ENCODE results near the gene NHS. TPM values are rescaled to one million over a fixed set of nuclear protein-coding genes. Genes with fewer than 3 reads are reported as not detected.
"Not testable (repeated sequence)": the region's sequence is repeated elsewhere in the genome, so short reads cannot be mapped to it uniquely, and the experiment has no call there.

Gene NHS
- total RNA-seq, 1 donor from 2014 or later: 1.2 TPM

DNA sequence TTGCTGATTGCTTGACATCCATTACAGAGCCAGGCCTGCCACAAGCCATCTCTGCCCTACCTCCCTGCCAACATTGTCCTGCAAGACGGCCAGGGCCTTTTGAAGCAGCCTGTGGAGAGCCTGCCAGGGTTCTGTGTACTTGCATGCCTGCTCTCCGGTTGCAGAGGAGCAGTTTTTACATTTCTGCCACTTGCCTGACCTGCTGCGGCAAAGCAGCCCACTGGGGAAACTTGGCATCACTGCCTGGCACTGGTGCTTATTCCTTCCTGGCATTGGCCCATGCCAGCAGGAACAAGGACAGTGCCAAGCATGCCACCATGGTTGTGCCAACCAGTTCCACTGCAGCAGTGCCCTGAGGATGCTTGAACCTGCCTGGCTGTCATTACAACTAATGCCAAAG, 167.1 kb downstream of the NHS start:
- no peak for DNase-seq (ENCODE audit: extremely low read depth, low read depth, low spot score)

DNA sequence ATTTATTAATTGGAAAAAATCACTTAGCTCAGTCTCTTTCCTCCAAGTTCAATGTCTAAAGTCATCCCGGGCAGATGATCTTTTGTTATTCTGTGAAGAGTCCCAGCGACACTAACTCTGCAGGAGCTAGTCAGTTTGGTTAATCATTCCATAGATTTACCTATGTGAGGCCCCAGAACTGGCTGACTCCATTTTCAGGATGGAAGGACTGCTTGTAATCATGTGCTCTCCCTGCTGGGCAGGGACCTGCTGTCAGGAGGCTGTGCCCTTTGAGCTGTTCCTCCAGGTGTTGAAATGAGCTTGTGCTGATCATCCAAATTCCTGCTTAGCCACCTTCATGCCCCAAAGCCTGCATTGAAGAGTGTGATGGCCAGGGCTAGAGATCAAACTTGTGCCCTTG, 169.8 kb downstream of the NHS start:
- DNase-seq (ENCODE audit: extremely low read depth, low read depth, low spot score): no peak

- no peak for DNase-seq (ENCODE audit: extremely low read depth, low read depth, low spot score)
Measured at GRCh38 chrX:17546356-17546755, 171.4 kb downstream of the NHS start.

DNA sequence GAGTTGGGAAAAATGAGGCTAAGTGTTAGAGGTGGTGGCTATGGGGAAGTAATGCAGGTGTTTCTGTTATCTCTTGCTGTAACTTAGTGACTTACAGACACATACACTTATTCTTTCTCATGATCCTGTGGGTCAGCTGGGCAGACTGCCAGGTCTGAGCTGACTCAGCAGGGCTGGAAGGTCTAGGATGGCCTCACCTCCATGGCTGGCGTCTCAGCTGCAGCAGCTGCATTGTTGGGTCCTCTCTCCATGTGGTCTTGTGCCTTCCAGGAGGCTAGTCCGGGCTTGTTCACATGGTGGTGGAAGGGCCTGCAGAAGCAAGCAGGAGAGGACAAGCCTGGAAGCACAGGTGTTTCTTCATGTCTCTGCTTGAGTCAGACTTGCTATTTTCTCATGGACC, 172.7 kb downstream of the NHS start:
- DNase-seq (ENCODE audit: extremely low read depth, low read depth, low spot score): peak; percentile 64

DNA sequence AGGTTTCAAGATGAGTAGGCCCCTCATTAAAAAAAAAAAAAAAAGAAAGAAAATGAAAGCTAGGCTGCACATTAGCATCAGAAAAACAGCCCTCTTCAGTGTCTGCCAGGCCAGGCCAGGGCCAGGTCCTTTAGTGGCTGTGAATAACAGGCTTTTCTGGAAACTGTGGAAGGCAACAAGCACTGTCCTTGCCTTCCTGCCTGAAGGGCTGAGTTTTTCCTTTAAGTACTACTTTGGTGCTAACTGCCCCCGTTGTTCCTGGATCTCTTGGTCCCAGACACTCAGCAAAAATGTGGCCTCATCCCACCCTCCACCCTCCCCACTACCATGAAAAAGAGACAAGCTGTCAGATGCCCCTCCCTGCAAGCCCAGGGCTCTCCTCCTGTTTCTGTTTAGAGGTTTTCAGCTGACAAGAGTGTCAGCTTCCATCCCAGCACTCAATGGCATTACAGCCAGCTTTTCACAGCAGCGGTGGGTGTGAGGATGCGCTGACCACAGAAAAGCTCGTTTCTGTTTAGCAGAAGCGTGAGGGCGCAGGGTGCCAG, 174.2 kb downstream of the NHS start:
- DNase-seq (ENCODE audit: extremely low read depth, low read depth, low spot score): no peak

- DNase-seq (ENCODE audit: extremely low read depth, low read depth, low spot score): no peak
Measured at GRCh38 chrX:17550011-17550410, 175.0 kb downstream of the NHS start.

- no peak for DNase-seq (ENCODE audit: extremely low read depth, low read depth, low spot score)
Measured at GRCh38 chrX:17552044-17552650, 177.1 kb downstream of the NHS start.

DNA sequence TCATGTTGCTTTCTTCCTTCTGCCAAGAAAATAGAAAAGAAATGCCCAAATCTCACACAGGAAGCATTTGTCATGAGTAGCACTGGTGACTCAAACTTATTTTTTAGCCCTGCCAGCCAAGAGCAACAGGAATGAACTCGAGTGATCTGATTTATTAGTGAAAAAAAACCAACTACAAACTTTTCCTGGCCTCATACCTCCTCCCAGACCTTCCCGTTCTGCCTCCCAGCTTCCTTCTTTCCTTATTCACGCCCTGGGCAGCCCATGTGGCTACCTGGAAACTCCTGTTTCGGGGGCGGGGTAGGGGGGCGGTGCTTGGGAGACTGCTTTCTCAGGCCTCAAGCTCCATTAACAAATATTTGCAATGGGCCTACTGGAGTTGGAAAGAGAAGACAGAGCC, 178.5 kb downstream of the NHS start:
- DNase-seq (ENCODE audit: extremely low read depth, low read depth, low spot score): no peak

GRCh38 chrX:17553961-17554482, 179.0 kb downstream of the NHS start:
- no peak for DNase-seq (ENCODE audit: extremely low read depth, low read depth, low spot score)

GRCh38 chrX:17554914-17555313, 179.9 kb downstream of the NHS start:
- DNase-seq (ENCODE audit: extremely low read depth, low read depth, low spot score): no peak

GRCh38 chrX:17555846-17556245, 180.8 kb downstream of the NHS start:
- no peak for DNase-seq (ENCODE audit: extremely low read depth, low read depth, low spot score)

DNA sequence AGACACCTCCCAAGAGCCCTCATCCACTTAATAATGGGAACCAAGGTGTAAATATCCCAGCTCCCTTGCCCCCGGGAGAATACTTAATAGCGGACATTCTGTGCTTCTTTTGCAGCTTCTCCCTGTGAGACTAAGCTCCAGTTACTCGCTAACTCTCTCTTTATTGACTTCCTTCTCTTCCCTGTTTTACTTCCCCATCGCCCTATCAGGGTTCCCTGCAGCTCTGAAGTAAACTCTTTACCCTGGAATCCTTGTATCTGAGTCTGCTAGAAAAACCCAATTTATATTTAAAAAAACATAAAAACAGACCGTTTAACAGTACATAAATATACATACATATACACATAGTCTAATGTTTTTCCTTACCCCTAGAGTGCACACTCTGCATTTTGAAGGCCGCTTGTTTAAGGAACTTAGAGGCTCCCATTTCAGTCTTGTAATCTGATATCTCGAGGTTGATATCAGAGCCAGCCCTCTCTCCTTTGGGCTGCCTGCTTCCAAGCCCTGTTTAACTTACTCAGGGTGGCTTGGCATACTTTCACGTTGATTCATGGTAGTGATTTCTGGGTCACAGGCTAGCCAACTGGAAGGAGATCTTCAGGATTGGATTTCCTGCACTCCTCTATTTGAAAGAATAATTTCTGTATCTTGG, 184.9 kb downstream of the NHS start:
- no peak for DNase-seq (ENCODE audit: extremely low read depth, low read depth, low spot score)

- DNase-seq (ENCODE audit: extremely low read depth, low read depth, low spot score): no peak
Measured at GRCh38 chrX:17560385-17560784, 185.4 kb downstream of the NHS start.

DNA sequence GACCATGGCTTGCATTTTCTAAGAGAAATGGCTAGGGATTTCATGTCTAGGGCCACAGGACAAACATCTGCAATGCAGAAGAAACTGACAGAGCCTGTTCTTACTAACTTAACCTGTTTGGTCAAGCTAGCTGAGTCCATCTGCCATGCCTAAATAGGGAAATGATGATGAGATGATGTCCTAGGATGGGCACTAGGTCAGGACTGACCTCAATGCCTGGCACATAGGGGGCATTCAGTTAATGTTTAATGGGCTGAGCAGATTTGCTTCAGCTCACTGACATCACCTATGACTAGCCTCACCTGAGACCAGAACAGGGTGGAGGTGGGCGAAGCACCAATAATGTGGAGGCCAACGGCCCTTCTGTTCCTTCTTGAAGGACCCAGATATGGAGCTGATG, 188.1 kb downstream of the NHS start:
- DNase-seq (ENCODE audit: extremely low read depth, low read depth, low spot score): no peak

DNA sequence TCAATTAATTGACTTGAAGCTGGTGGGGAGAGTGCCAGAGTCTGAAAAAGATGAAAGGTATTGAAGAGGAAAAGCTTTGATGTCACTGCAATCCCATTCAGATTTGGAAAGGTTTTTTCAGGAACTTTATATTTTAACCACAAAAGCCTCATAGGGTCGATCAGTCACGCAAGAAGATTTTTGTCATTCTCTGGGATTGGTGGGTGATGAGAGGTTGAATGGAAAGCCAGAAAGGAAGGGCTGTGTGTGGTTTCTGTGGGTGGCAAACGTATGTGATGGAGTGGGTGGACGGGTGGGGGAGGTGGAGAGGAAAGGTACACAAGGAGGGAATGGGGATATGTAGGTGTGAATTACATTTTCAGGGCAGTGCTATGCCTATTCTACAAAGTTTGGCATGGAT, 188.5 kb downstream of the NHS start:
- DNase-seq (ENCODE audit: extremely low read depth, low read depth, low spot score): no peak

GRCh38 chrX:17564689-17565409, 189.8 kb downstream of the NHS start:
- DNase-seq (ENCODE audit: extremely low read depth, low read depth, low spot score): no peak

DNA sequence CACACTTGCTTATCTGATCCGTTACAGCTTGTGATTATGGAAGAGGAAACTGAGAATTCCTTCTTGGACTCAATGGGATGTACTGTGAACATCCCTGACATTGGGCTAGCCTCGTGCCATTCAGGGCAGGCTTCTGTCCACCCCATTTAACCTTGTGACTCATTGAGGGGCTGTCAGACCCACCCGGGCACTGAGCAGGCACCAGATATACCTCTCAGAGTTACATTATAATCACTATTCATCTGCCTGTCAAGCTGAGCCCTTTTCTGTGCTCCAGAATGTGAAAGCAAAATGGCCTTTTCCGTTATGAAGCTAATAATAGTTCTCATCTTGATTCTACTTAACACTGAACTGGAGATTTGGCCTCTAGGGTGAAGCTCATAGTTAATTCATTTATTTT, 191.7 kb downstream of the NHS start:
- no peak for DNase-seq (ENCODE audit: extremely low read depth, low read depth, low spot score)

- DNase-seq (ENCODE audit: extremely low read depth, low read depth, low spot score): no peak
Measured at GRCh38 chrX:17567187-17567586, 192.2 kb downstream of the NHS start.

DNA sequence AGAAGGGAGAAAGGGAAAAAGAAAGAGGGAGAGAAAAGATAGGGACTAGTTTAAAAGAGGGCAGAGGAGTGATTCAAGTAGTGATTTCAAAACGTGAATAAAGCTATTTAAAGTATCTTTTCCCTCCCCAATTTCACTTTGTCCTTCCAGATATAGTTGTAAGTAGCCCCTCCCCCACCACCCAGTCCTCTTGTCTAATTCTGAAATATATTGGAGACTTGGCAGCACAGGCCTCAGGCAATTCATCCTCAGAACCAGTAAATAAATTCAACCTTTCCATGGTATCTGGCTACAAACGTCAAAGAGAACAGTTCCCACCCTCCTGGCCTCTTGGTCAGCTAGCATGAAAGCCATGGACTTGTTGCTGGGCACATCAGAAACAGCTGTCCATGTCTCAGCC, 192.8 kb downstream of the NHS start:
- DNase-seq (ENCODE audit: extremely low read depth, low read depth, low spot score): no peak

- DNase-seq (ENCODE audit: extremely low read depth, low read depth, low spot score): not testable (repeated sequence)
Measured at GRCh38 chrX:17568804-17569203, 193.8 kb downstream of the NHS start.

GRCh38 chrX:17579026-17579425, 204.0 kb downstream of the NHS start:
- no peak for DNase-seq (ENCODE audit: extremely low read depth, low read depth, low spot score)

All from glomerular endothelial cell (primary cell).